Keratinocyte (primary cell): ENCODE results near the gene TSHZ2. TPM values are rescaled to one million over a fixed set of nuclear protein-coding genes. Genes with fewer than 3 reads are reported as not detected.

Source experiments
- DNase-seq: peaks from one replicate; pipeline ENCODE4 v3.0.0-alpha.2; 2011; ENCODE audit warnings: low read depth, missing footprints, low spot score
- FAIRE-seq: peaks from 2 replicates; lab custom pipeline; 2011; peaks lifted over from hg19 to GRCh38; lab: Jason Lieb, UNC
- H2AFZ ChIP-seq: 2 replicates; pipeline ENCODE4 v1.6.0; 2012; ENCODE audit warnings: low read length, control low read depth, inconsistent platforms; ENCODE audit not compliant: control insufficient read depth
- H3K27ac ChIP-seq: 2 replicates; pipeline ENCODE4 v1.5.1; 2011; ENCODE audit warnings: low read length; ENCODE audit not compliant: control insufficient read depth, insufficient read depth
- H3K27me3 ChIP-seq: 3 replicates; pipeline ENCODE4 v1.6.0; 2011; ENCODE audit warnings: low read length; ENCODE audit not compliant: control insufficient read depth, insufficient read depth; ENCODE audit errors: extremely low read depth
- H3K36me3 ChIP-seq, 2 experiments: 2 replicates in 1 of 2; 3 replicates in 1 of 2; pipeline ENCODE4 v1.5.1; 2011; ENCODE audit warnings: low read length in 2 of 2, mild to moderate bottlenecking in 1 of 2; ENCODE audit not compliant: control insufficient read depth in 2 of 2, insufficient read depth in 2 of 2; ENCODE audit errors: extremely low read depth in 1 of 2
- H3K4me1 ChIP-seq: 3 replicates; pipeline ENCODE4 v1.5.1; 2011; ENCODE audit warnings: low read length; ENCODE audit not compliant: control insufficient read depth, insufficient read depth; ENCODE audit errors: extremely low read depth
- H3K4me2 ChIP-seq: 3 replicates; pipeline ENCODE4 v1.6.0; 2011; ENCODE audit warnings: low read depth, low read length; ENCODE audit not compliant: control insufficient read depth, insufficient read depth; ENCODE audit errors: extremely low read depth
- H3K4me3 ChIP-seq, 3 experiments: fragments of 200-600 bp in 1 of 3; sonication (generic) in 1 of 3; 2 replicates in 2 of 3; 3 replicates in 1 of 3; pipeline ENCODE4 v1.5.1; 2011 to 2016; ENCODE audit warnings: low read length in 3 of 3, mild to moderate bottlenecking in 3 of 3, control low read depth in 2 of 3, inconsistent platforms in 1 of 3, low read depth in 1 of 3, mixed read lengths in 1 of 3, mixed run types in 1 of 3, moderate library complexity in 1 of 3; ENCODE audit not compliant: control insufficient read depth in 2 of 3, insufficient read depth in 2 of 3; ENCODE audit errors: extremely low read depth in 1 of 3
- H3K79me2 ChIP-seq: 2 replicates; pipeline ENCODE4 v1.6.0; 2012; ENCODE audit warnings: low read length; ENCODE audit not compliant: control insufficient read depth, insufficient read depth
- H3K9ac ChIP-seq: 3 replicates; pipeline ENCODE4 v1.6.0; 2011; ENCODE audit warnings: low read length; ENCODE audit not compliant: control insufficient read depth, insufficient read depth; ENCODE audit errors: extremely low read depth
- H3K9me1 ChIP-seq: 3 replicates; pipeline ENCODE4 v1.6.0; 2011; ENCODE audit warnings: low read length; ENCODE audit not compliant: control insufficient read depth, insufficient read depth; ENCODE audit errors: extremely low read depth
- H3K9me3 ChIP-seq: 2 replicates; pipeline ENCODE4 v1.5.1; 2012; ENCODE audit warnings: low read depth, low read length; ENCODE audit not compliant: control insufficient read depth
- H4K20me1 ChIP-seq: 3 replicates; pipeline ENCODE4 v1.6.0; 2011; ENCODE audit warnings: low read length; ENCODE audit not compliant: control insufficient read depth, insufficient read depth; ENCODE audit errors: extremely low read depth
- CTCF ChIP-seq, 3 experiments: IDR thresholded peaks in 1 of 3; conservative IDR thresholded peaks in 1 of 3; optimal IDR thresholded peaks in 1 of 3; 2 replicates in 2 of 3; 3 replicates in 1 of 3; pipeline versions ENCODE3 to v1.5.1; 2011; ENCODE audit warnings: low read length in 3 of 3, mild to moderate bottlenecking in 3 of 3, moderate library complexity in 2 of 3, control low read depth in 1 of 3, inconsistent platforms in 1 of 3; ENCODE audit not compliant: insufficient read depth in 2 of 3; ENCODE audit errors: extremely low read depth in 1 of 3
- EZH2 ChIP-seq: IDR thresholded peaks from one replicate; pipeline ENCODE4 v1.6.1; 2012; ENCODE audit warnings: inconsistent platforms, mild to moderate bottlenecking, low read length, moderate library complexity
- dilution Hi-C: fragments of 300-500 bp; cut with MboI; formaldehyde crosslinking; loops from one replicate; pipeline ENCODE4 v1.7.0; 2020; ENCODE audit warnings: low sequenced_read_pairs; ENCODE audit not compliant: extremely low pct_ligation_motif_present
- polyA plus RNA-seq, 5 experiments: library from polyadenylated mRNA; depleted of rRNA in 3 of 5; stranded (reverse) in 3 of 5; stranded (forward) in 1 of 5; unstranded in 1 of 5; fragments of >200 nt; gene quantifications; 1 replicate in 1 of 5; 2 replicates in 3 of 5; 3 replicates in 1 of 5; pipeline versions ENCODE4 v1.2.1 to v1.2.3, GENCODE V29; 2011 to 2012; ENCODE audit warnings: missing spikeins in 2 of 5, low read depth in 1 of 5, low replicate concordance in 1 of 5

The TSHZ2 gene
- polyA plus RNA-seq, 1 donor (not counting 4 experiments of a cell fraction or from before 2014, with no cell fraction given): 1.1 TPM

DNA sequence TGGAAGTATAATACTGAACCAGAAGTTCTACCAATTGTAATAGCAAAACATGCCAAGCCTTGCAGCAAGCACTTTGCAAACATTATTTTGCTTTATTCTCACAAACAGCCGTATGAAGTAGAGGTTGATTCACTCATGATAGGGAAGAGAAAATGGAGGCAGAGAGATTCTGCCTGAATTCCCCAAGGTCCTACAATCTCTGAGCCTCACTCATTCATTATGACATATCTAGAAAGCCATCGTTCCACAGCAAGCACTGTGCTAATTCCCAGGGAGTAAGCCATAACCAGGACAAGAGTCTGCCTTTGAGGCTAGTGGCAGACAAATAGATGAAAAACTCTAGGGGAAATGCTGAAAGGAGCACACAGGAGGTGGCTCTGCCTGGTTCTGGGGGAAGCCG is 288.0 kb downstream of the TSHZ2 start:
- no peaks in the 10 kb centered on the region for H3K27me3 ChIP-seq
- H4K20me1 ChIP-seq: no peaks in the 10 kb centered on the region
- DNase-seq (no peak), FAIRE-seq (no peak)
- no peaks in the 10 kb centered on the region for H3K4me1 ChIP-seq
- H3K4me2 ChIP-seq: no peak overlapping the region
- no peak for TF ChIP-seq EZH2
- no peak for TF ChIP-seq CTCF (optimal IDR thresholded peaks at IDR 0.05 in 1 of 3, IDR thresholded peaks at IDR 0.05 in 1 of 3, conservative IDR thresholded peaks at IDR 0.05 in 1 of 3; ENCODE audit: extremely low read depth in 1 of 3, insufficient read depth in 2 of 3, low read length in 3 of 3)
- no peaks in the 10 kb centered on the region for H3K9me3 ChIP-seq
- H3K36me3 ChIP-seq: no peaks in the 10 kb centered on the region
- H3K4me3 ChIP-seq: no peak overlapping the region
- H3K9ac ChIP-seq: no peak overlapping the region
- no peak overlapping the region for H2AFZ ChIP-seq
- no peak overlapping the region for H3K27ac ChIP-seq
- no peaks in the 10 kb centered on the region for H3K9me1 ChIP-seq
- dilution Hi-C loops: no loop called here
- no peaks in the 10 kb centered on the region for H3K79me2 ChIP-seq

DNA sequence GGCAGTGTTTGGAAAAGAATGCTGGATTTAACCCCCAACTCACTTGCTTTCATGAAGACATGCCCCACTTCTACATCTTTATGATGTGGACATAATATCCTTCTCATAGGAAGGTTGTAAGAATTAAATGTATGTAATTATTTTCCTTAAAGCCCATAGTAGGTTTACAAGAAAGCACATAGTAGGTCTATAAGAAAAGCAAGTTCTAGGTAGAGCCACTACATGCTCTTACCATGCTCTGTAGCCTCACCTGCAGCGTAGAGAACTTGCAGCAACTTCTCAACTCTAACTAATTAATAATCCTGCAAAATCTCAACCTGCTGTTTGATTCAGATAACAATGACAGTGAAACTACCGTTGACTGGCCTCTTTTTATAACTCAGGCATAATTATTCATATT is 288.4 kb downstream of the TSHZ2 start:
- Histone ChIP-seq H4K20me1 (no peaks in the 10 kb centered on the region), H3K9me1 (no peaks in the 10 kb centered on the region), H2AFZ (no peak overlapping the region), H3K27me3 (no peaks in the 10 kb centered on the region), H3K79me2 (no peaks in the 10 kb centered on the region), H3K27ac (no peak overlapping the region), H3K4me2 (no peak overlapping the region), H3K4me3 (no peak overlapping the region), H3K4me1 (no peaks in the 10 kb centered on the region), H3K9me3 (no peaks in the 10 kb centered on the region), H3K9ac (no peak overlapping the region), H3K36me3 (no peaks in the 10 kb centered on the region)
- TF ChIP-seq EZH2 (no peak), CTCF (optimal IDR thresholded peaks at IDR 0.05 in 1 of 3, IDR thresholded peaks at IDR 0.05 in 1 of 3, conservative IDR thresholded peaks at IDR 0.05 in 1 of 3; ENCODE audit: extremely low read depth in 1 of 3, insufficient read depth in 2 of 3, low read length in 3 of 3) (no peak)
- dilution Hi-C loops: no loop called here
- DNase-seq: no peak
- no peak for FAIRE-seq
